Uterus (tissue), 2 donors: ENCODE data around the gene CCDC57.

ENCODE experiments used
- POLR2A ChIP-seq, 2 donors: fragments of 450-650 bp; IDR thresholded peaks; one replicate each; pipeline ENCODE4 v1.6.1; 2016; ENCODE audit warnings: antibody characterized with exemption in 2 of 2, mild to moderate bottlenecking in 1 of 2, moderate library complexity in 1 of 2
- TF ChIP-seq, protein P1 (sequence below), 4 experiments: fragments of 200-600 bp in 2 of 4; fragments of 450-650 bp in 2 of 4; sonication (generic) in 2 of 4; IDR thresholded peaks; one replicate each; pipeline ENCODE4 v1.5.1; 2016 to 2019; ENCODE audit warnings: antibody characterized with exemption in 4 of 4, mild to moderate bottlenecking in 2 of 4, moderate library complexity in 1 of 4

DNA sequence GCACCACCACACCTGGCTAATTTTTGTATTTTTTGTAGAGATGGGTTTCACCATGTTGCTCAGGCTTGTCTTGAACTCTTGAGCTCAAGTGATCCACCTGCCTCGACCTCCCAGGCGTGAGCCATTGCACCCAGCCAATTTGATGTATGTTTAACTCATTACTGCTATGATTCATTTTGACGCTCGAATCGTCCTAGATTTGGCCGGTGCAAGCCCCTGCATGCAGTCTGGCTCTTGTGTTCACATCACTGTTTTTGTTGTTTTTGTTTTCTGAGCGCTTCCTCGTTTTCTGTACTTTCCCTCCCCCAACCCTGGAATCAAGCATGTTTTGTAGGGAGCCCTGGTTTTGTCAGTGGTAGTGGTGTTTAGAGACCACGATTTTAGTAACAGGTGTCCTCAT, 139.2 kb downstream of the CCDC57 start:
- TF ChIP-seq, protein P1, sequence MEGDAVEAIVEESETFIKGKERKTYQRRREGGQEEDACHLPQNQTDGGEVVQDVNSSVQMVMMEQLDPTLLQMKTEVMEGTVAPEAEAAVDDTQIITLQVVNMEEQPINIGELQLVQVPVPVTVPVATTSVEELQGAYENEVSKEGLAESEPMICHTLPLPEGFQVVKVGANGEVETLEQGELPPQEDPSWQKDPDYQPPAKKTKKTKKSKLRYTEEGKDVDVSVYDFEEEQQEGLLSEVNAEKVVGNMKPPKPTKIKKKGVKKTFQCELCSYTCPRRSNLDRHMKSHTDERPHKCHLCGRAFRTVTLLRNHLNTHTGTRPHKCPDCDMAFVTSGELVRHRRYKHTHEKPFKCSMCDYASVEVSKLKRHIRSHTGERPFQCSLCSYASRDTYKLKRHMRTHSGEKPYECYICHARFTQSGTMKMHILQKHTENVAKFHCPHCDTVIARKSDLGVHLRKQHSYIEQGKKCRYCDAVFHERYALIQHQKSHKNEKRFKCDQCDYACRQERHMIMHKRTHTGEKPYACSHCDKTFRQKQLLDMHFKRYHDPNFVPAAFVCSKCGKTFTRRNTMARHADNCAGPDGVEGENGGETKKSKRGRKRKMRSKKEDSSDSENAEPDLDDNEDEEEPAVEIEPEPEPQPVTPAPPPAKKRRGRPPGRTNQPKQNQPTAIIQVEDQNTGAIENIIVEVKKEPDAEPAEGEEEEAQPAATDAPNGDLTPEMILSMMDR (IDR thresholded peaks at IDR 0.05) = no peak
- TF ChIP-seq POLR2A (IDR thresholded peaks at IDR 0.05) = no peak
